K562 (cell line): Measurements from ENCODE around the gene PIK3R4.

Source experiments
- CEBPB ChIP-seq: fragments of 450-650 bp; IDR thresholded peaks from 2 replicates; pipeline ENCODE4 v1.6.1; 2016; ENCODE audit warnings: missing genetic modification characterization, missing compliant biosample characterization
- MAFK ChIP-seq: IDR thresholded peaks from 2 replicates; pipeline ENCODE4 v1.6.1; 2011; ENCODE audit warnings: low read length, improper control_type of control experiment
- NEUROD1 ChIP-seq: fragments of 150-350 bp; IDR thresholded peaks from 2 replicates; pipeline ENCODE4 v1.6.1; 2014; ENCODE audit warnings: borderline replicate concordance, low read length, low read depth; ENCODE audit not compliant: partially characterized antibody
- RCOR1 ChIP-seq, 2 experiments: IDR thresholded peaks; 2 replicates each; pipeline ENCODE4 v1.6.1; 2012; ENCODE audit warnings: low read depth in 2 of 2, low read length in 2 of 2, borderline replicate concordance in 1 of 2, improper control_type of control experiment in 1 of 2
- SRF ChIP-seq, 2 experiments: fragments of 250-450, 450-650 bp in 1 of 2; sonication (Bioruptor Pico) in 1 of 2; sonication (generic) in 1 of 2; formaldehyde crosslinking; IDR thresholded peaks; 2 replicates each; pipeline versions ENCODE4 v1.5.0 to v1.5.1; 2020 to 2022; ENCODE audit warnings: mild to moderate bottlenecking in 1 of 2, missing genetic modification reagents in 1 of 2
- ZBTB11 ChIP-seq, 3 experiments: fragments of 200-800 bp in 1 of 3; fragments of 250-450 bp in 1 of 3; fragments of 450-650 bp in 1 of 3; sonication (Bioruptor Pico) in 1 of 3; sonication (Bioruptor generic) in 1 of 3; formaldehyde crosslinking in 1 of 3; IDR thresholded peaks; 2 replicates each; pipeline versions ENCODE4 v1.6.1 to v1.8.0; 2016 to 2022; ENCODE audit warnings: mild to moderate bottlenecking in 2 of 3, missing genetic modification characterization in 2 of 3, missing compliant biosample characterization in 1 of 3, moderate library complexity in 1 of 3
- ZNF324 ChIP-seq: fragments of 250-450 bp; sonication (Bioruptor Pico); IDR thresholded peaks from 2 replicates; pipeline ENCODE4 v1.4.0; 2020; ENCODE audit warnings: mild to moderate bottlenecking
- ZNF695 ChIP-seq: fragments of 450-650 bp; formaldehyde crosslinking; IDR thresholded peaks from 2 replicates; pipeline ENCODE4 v1.4.0; 2020; ENCODE audit warnings: mild to moderate bottlenecking, moderate library complexity
- TF ChIP-seq, protein P1 (sequence below): sonication (generic); formaldehyde crosslinking; IDR thresholded peaks from 2 replicates; pipeline ENCODE4 v1.5.0; 2020; ENCODE audit warnings: missing genetic modification reagents
- TF ChIP-seq, protein P2 (sequence below): sonication (generic); formaldehyde crosslinking; IDR thresholded peaks from 2 replicates; pipeline ENCODE4 v1.8.0; 2022; ENCODE audit warnings: missing genetic modification reagents, mild to moderate bottlenecking, borderline replicate concordance

- TF ChIP-seq SRF (CRISPR knock-in tag; IDR thresholded peaks at IDR 0.05) (no peak), NEUROD1 (no peak), ZNF695 (CRISPR knock-in tag) (no peak), RCOR1 (IDR thresholded peaks at IDR 0.05; ENCODE audit: borderline replicate concordance in 1 of 2, low read depth in 2 of 2, low read length in 2 of 2) (no peak), MAFK (no peak), ZBTB11 (CRISPR knock-in tag; IDR thresholded peaks at IDR 0.05) (no peak), CEBPB (no peak), ZNF324 (CRISPR knock-in tag) (no peak)
- TF ChIP-seq, protein P1, sequence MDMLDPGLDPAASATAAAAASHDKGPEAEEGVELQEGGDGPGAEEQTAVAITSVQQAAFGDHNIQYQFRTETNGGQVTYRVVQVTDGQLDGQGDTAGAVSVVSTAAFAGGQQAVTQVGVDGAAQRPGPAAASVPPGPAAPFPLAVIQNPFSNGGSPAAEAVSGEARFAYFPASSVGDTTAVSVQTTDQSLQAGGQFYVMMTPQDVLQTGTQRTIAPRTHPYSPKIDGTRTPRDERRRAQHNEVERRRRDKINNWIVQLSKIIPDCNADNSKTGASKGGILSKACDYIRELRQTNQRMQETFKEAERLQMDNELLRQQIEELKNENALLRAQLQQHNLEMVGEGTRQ (CRISPR knock-in tag): no peak
- TF ChIP-seq, protein P2, sequence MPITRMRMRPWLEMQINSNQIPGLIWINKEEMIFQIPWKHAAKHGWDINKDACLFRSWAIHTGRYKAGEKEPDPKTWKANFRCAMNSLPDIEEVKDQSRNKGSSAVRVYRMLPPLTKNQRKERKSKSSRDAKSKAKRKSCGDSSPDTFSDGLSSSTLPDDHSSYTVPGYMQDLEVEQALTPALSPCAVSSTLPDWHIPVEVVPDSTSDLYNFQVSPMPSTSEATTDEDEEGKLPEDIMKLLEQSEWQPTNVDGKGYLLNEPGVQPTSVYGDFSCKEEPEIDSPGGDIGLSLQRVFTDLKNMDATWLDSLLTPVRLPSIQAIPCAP (CRISPR knock-in tag): no peak
Observed at GRCh38 chr3:130792246-130792645, 45.6 kb upstream of the PIK3R4 start.
